Prostate gland (tissue), 2 donors: ENCODE measurements around the gene PAQR5. TPM values are rescaled to one million over a fixed set of nuclear protein-coding genes. Genes with fewer than 3 reads are reported as not detected.

Source experiments
- DNase-seq: peaks from one replicate; pipeline ENCODE4 v3.0.0-alpha.2; 2019; ENCODE audit warnings: low spot score
- H3K27ac ChIP-seq, 2 donors: fragments of 200-600 bp; sonication (generic); 2 replicates each; pipeline ENCODE4 v1.5.1; 2017 to 2019
- H3K27me3 ChIP-seq: fragments of 200-600 bp; sonication (generic); replicated peaks from 2 replicates; pipeline ENCODE4 v1.5.1; 2019; ENCODE audit not compliant: insufficient read depth
- H3K36me3 ChIP-seq, 2 donors: fragments of 200-600 bp; sonication (generic); 1 replicate in 1 of 2; 2 replicates in 1 of 2; pipeline versions ENCODE4 v1.5.1 to v1.8.1; 2017 to 2019
- H3K4me1 ChIP-seq: fragments of 200-600 bp; sonication (generic); replicated peaks from 2 replicates; pipeline ENCODE4 v1.5.1; 2019
- H3K4me3 ChIP-seq, 2 donors: fragments of 200-600 bp; sonication (generic); 2 replicates each; pipeline ENCODE4 v1.5.1; 2017 to 2019
- H3K9me3 ChIP-seq: fragments of 200-600 bp; sonication (generic); 2 replicates; pipeline ENCODE4 v1.5.1; 2017
- POLR2A ChIP-seq: fragments of 450-650 bp; IDR thresholded peaks from one replicate; pipeline ENCODE4 v1.6.1; 2016; ENCODE audit warnings: antibody characterized with exemption, mild to moderate bottlenecking
- POLR2AphosphoS5 ChIP-seq: sonication (generic); formaldehyde crosslinking; IDR thresholded peaks from one replicate; pipeline ENCODE4 v1.6.1; 2017; ENCODE audit warnings: antibody characterized with exemption
- WGBS: methylation state at CpG from one replicate; pipeline ENCODE4 v1.1.5; 2018; 5-methylcytosine and 5-hydroxymethylcytosine counted together
- intact Hi-C: fragments of 100-400 bp; cut with DNase I; formaldehyde crosslinking; loops from one replicate; pipeline ENCODE4 v1.14.2; 2022
- total RNA-seq, 2 donors: library from RNA; depleted of rRNA; stranded (reverse); fragments of >200 nt; gene quantifications; one replicate each; pipeline ENCODE4 v1.1.0, GENCODE V29; 2016
- TF ChIP-seq, protein P1 (sequence below), 4 experiments: fragments of 200-600 bp in 2 of 4; fragments of 450-650 bp in 2 of 4; sonication (generic) in 2 of 4; IDR thresholded peaks; 1 replicate in 3 of 4; 2 replicates in 1 of 4; pipeline ENCODE4 v1.5.1; 2016 to 2019; ENCODE audit warnings: antibody characterized with exemption in 4 of 4, mild to moderate bottlenecking in 2 of 4, moderate library complexity in 2 of 4

PAQR5 gene
- total RNA-seq, 2 donors from 2014 or later: 0.17 to 1.2 TPM

DNA sequence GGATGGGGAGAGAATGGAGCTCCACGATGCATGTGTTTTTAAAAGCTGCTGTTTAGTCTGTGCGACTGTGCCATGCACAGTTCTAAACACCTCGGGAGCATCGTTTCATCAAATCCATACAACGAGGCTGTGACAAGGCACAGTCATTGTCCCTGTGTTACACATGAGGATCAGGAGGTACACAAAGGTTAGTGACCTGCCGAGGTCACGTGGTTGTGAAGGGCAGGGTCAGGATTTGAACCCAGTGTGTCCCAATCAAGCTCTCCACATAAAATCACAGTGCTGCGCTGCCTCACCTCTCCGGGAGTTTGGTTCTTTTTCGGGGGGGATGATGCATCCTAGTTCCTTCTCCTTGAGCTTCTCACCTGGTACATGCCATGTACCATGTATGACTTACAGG is 96.7 kb downstream of the PAQR5 start:
- H3K36me3 ChIP-seq: no peaks in the 10 kb centered on the region
- TF ChIP-seq POLR2AphosphoS5 (no peak), POLR2A (no peak)
- TF ChIP-seq, protein P1, sequence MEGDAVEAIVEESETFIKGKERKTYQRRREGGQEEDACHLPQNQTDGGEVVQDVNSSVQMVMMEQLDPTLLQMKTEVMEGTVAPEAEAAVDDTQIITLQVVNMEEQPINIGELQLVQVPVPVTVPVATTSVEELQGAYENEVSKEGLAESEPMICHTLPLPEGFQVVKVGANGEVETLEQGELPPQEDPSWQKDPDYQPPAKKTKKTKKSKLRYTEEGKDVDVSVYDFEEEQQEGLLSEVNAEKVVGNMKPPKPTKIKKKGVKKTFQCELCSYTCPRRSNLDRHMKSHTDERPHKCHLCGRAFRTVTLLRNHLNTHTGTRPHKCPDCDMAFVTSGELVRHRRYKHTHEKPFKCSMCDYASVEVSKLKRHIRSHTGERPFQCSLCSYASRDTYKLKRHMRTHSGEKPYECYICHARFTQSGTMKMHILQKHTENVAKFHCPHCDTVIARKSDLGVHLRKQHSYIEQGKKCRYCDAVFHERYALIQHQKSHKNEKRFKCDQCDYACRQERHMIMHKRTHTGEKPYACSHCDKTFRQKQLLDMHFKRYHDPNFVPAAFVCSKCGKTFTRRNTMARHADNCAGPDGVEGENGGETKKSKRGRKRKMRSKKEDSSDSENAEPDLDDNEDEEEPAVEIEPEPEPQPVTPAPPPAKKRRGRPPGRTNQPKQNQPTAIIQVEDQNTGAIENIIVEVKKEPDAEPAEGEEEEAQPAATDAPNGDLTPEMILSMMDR (IDR thresholded peaks at IDR 0.05): no peak
- H3K4me1 ChIP-seq: peaks cover 4% of the 10 kb centered on the region
- intact Hi-C loops: loop anchor here (2.0 kb wide), 1 partner anchor 337 kb away; no protein-coding TSS in a partner anchor
- no peak overlapping the region for H3K27ac ChIP-seq
- no peaks in the 10 kb centered on the region for H3K9me3 ChIP-seq
- H3K27me3 ChIP-seq: no peaks in the 10 kb centered on the region
- no peak overlapping the region for H3K4me3 ChIP-seq
- 92% methylated on average over 10 of the region's 10 CpGs for WGBS
- DNase-seq: no peak

DNA sequence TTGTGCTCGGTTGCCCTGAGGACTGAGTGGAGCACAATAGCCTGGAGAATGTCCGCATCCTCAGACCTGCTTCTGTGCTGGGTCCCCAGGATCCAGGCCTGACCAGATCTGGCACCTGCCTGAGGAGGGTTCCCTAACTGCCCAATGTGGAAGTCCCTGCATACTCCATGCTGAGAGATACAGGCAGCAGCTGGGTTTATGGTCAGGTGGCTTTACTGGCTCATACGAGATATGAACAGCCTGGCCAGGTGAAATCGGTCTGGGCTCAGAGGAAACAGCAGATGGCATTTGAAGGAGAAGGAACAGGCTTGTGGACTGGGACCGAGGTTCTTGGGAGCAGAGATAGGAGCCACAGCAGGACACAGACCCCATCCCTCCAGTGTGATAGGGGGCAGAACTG is 97.3 kb downstream of the PAQR5 start:
- Histone ChIP-seq H3K27me3 (no peaks in the 10 kb centered on the region), H3K36me3 (no peaks in the 10 kb centered on the region), H3K27ac (no peak overlapping the region), H3K4me3 (no peak overlapping the region), H3K4me1 (peaks cover 4% of the 10 kb centered on the region), H3K9me3 (no peaks in the 10 kb centered on the region)
- no peak for TF ChIP-seq POLR2AphosphoS5
- TF ChIP-seq, protein P1 (IDR thresholded peaks at IDR 0.05): no peak
- TF ChIP-seq POLR2A: no peak
- no peak for DNase-seq
- intact Hi-C loops: loop anchor here (2.0 kb wide), 1 partner anchor 337 kb away; no protein-coding TSS in a partner anchor
- WGBS: 86% methylated on average over 5 of the region's 5 CpGs

DNA sequence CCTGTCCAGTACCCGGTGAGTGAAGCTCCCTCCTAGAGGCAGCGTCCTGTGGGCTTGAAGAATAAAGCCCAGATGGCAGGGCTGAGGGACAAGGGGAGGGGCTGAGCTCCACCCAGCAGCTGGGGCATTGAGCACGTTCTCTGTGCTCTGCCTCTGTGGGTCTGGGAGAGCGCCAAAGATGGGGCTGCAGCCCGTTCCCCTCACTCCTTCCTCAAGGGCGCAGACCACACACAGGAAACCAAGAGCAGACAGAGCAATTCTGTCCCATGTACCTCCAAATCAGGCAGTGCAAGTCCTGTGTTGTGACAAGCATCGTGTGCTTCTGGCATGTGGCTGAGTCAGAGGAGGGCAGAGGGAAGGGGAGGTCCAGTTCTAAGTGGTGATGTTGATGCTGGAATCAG is 99.8 kb downstream of the PAQR5 start:
- Histone ChIP-seq H3K27me3 (no peaks in the 10 kb centered on the region), H3K4me3 (no peak overlapping the region), H3K27ac (no peak overlapping the region), H3K4me1 (peaks cover 4% of the 10 kb centered on the region), H3K36me3 (no peaks in the 10 kb centered on the region), H3K9me3 (no peaks in the 10 kb centered on the region)
- intact Hi-C loops: no loop called here
- WGBS: 34% methylated on average over 7 of the region's 7 CpGs
- no peak for DNase-seq
- TF ChIP-seq, protein P1 (IDR thresholded peaks at IDR 0.05): no peak
- TF ChIP-seq POLR2A (no peak), POLR2AphosphoS5 (no peak)

DNA sequence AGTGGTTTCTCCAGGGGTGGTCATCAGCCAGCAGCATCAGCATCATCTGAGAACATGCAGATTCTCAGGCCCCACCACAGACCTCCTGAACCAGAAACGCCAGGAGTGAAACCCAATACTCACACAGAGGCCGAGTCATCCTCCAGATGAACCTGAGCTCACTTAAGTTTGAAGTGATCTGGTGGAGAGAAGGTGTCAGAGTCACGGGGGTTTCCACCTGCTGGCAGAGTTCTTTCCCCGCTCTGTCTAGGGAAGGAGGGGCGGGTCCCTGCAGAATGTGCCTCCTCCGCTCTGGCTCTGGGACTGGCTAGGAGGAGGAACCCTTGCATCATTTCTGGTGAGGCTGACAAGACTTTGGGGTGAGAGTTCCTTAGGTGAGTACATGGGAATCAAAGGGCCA is 102.1 kb downstream of the PAQR5 start:
- DNase-seq: no peak
- Histone ChIP-seq H3K27me3 (no peaks in the 10 kb centered on the region), H3K36me3 (no peaks in the 10 kb centered on the region), H3K4me3 (no peak overlapping the region), H3K27ac (no peak overlapping the region), H3K9me3 (no peaks in the 10 kb centered on the region), H3K4me1 (no peaks in the 10 kb centered on the region)
- intact Hi-C loops: no loop called here
- 79% methylated on average over 6 of the region's 6 CpGs for WGBS
- TF ChIP-seq POLR2A: no peak
- no peak for TF ChIP-seq POLR2AphosphoS5
- TF ChIP-seq, protein P1 (IDR thresholded peaks at IDR 0.05): no peak

DNA sequence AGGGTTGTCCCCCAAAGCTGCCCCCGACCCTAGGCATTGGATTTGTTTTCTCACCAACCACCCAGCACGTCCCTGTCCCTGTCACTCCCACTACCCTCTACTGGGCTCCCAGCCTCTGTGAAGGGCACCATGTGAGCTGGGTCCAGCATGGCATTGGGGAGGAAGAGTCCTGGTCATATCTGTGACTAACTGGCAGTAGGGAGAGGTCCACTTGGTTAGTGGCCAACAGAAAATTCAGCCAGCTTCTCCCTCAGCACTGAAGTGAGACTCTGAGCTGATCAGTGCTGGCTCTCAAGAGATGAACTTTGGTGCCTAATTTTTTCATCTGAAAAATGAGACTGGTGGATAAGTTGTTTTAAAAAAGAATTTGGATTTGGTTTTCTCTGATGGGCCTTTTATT is 104.1 kb downstream of the PAQR5 start:
- intact Hi-C loops: no loop called here
- Histone ChIP-seq H3K27ac (no peak overlapping the region), H3K36me3 (no peaks in the 10 kb centered on the region), H3K9me3 (no peaks in the 10 kb centered on the region), H3K27me3 (no peaks in the 10 kb centered on the region), H3K4me1 (no peaks in the 10 kb centered on the region), H3K4me3 (no peak overlapping the region)
- TF ChIP-seq POLR2AphosphoS5 (no peak), POLR2A (no peak)
- TF ChIP-seq, protein P1 (IDR thresholded peaks at IDR 0.05): no peak
- DNase-seq: no peak
- WGBS: 94% methylated on average over 2 of the region's 2 CpGs
